Left lobe of liver (tissue), 2 donors: Measurements from ENCODE around the gene SULT2B1. TPM values are rescaled to one million over a fixed set of nuclear protein-coding genes. Genes with fewer than 3 reads are reported as not detected.
A peak's percentile ranks its signal among the peaks of the same experiment; 100 is the strongest.
"Not testable (repeated sequence)": the region's sequence is repeated elsewhere in the genome, so short reads cannot be mapped to it uniquely, and the experiment has no call there.

Experiments used
- ATAC-seq: fragments of 200-7000 bp; cut with Tn5 transposase; one replicate; pipeline ENCODE4 v1.9.1; 2020; ENCODE audit warnings: mild to moderate bottlenecking, moderate library complexity
- DNase-seq: peaks from one replicate; pipeline ENCODE4 v3.0.0-alpha.2; 2020; ENCODE audit warnings: low spot score
- total RNA-seq: library from RNA; stranded (reverse); gene quantifications from one replicate; pipeline ENCODE4 v1.2.1, GENCODE V29; 2021
- donor health status: DM: no; HTN: no; CAD: no; lungs with moderate emphysema.
- donor health status: DM: no; HTN: yes; CAD: no.

Gene SULT2B1
- total RNA-seq, 1 donor from 2014 or later, result not detected

- DNase-seq (no peak), ATAC-seq (no peak)
Measured at GRCh38 chr19:48524732-48525131, 27.2 kb upstream of the SULT2B1 start.

DNA sequence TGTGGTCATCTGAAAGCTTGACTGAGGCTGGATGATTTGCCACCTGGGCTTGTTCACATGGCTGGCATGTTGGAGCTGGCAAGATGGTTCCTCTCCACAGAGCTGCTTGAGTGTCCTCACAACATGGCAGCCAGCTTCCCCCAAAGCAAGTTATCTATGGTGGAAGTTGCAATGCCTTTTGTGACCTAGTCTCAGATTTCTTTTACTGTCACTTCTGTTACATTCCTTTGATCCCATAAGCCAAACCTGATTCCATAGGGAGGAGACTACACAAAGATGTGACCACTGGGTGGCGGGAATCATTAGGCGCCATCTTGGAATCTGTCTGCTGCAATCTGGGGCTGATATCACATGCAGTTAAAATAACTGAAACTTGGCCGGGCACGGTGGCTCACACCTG lies 22.8 kb upstream of the SULT2B1 start:
- no peak for DNase-seq
- ATAC-seq, result no peak

- ATAC-seq (no peak), DNase-seq (no peak)
Measured at GRCh38 chr19:48530066-48530720, 21.8 kb upstream of the SULT2B1 start.

- DNase-seq (no peak), ATAC-seq (no peak)
Measured at GRCh38 chr19:48530770-48531169, 21.2 kb upstream of the SULT2B1 start.

DNA sequence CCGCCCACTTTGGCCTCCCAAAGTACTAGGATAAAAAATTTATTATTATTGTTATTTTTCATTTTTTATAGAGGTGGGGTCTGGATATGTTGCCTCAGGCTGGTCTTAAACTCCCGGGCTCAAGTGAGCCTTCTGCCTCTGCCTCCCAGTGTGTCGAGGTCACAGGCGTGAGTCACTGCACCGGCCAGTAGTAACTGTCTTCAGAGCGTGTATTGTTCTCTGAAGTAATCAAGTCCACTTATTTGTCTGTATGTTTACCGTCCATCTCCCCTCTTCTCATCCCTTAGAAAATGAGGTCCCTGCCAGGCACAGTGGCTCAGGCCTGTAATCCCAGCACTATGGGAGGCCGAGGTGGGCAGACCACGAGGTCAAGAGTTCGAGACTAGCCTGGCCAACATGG lies 18.2 kb upstream of the SULT2B1 start:
- no peak for DNase-seq
- no peak for ATAC-seq

DNA sequence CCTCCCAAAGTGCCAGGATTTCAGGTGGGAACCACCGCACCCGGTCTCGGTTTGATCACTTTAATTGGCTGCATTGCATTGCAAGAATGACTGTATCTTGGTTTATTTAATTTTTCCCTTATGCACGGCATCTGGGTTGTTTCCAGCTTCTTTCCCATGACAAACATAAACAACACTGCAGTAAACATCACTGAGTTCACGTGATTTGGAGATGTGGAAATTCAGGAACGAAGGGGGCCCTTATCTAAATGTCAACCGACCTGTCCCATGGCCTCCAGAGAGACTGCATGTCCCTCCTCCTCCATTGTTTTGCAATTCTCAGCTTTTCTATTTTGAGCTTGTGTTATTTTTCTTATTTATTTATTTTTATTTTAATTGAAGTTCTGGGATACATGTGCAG lies 14.4 kb upstream of the SULT2B1 start:
- DNase-seq, result no peak
- ATAC-seq, result no peak

GRCh38 chr19:48538057-48538456 lies 13.9 kb upstream of the SULT2B1 start:
- not testable (repeated sequence) for DNase-seq, ATAC-seq

DNA sequence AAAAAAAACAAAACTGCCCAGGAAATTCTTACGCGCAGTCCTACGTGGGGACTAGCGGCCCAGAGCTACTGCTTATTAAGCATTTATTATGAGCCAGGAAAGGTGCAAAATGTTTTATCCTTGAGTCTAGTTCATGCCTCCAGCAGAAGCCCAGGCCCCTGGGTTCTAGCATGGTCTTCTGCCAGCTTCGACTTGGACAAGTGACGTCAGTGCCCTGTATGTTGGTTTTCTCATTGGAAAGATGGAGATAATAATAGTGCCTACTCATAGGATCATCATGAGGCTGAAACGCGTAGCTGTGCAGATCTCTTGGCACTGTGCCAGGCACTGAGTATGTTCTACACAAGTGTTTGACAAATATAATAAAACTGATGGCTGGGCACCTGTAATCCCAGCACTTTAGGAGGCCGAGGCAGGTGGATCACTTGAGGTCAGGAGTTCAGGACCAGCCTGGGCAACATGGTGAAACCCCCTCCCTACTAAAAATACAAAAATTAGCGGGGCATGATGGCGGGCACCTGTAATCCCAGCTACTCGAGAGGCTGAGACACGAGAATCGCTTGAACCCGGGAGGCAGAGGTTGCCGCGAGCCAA lies 12.4 kb upstream of the SULT2B1 start:
- DNase-seq (no peak), ATAC-seq (no peak)

DNA sequence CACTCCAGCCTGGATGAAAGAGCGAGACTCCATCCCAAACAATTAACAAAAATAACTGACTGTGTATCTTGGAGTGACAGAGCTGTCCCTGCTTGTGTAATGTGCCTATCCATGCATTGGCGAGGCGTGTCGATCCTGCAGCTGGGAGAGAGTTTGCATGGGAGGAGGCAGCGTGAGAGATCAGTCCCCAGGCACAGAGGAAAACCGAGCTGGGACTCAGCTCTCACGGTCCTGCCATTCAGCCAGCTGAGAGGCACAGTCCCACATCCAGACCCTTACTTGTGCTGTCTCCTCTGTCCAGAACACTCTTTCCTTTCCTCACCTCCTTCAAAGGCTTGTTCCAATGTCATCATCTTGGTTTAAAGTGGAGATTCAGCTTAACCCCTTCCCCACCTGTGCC lies 11.9 kb upstream of the SULT2B1 start:
- no peak for ATAC-seq
- DNase-seq, result no peak

DNA sequence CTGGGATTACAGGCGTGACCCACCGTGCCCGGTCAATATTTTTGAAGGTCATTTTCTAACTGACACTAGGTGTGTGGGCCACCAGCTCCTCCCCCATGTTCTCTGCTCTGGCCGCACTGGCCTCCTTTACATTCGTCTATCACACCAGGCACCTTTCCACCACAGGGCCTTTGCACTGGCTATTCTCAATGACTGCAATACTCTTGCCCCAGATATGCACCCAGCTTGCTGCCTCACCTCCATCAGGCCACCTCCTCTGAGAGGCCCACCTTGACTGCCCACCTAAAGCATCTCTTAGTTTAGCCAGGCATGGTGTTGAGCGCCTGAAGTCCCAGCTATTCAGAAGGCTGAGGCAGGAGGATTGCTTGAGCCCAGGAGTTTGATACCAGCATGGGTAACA lies 10.2 kb upstream of the SULT2B1 start:
- no peak for DNase-seq

GRCh38 chr19:48543121-48543710 lies 8.8 kb upstream of the SULT2B1 start:
- DNase-seq, result no peak
- ATAC-seq, result peak; percentile 10

More for the DNA sequence above, 10.2 kb upstream of the SULT2B1 start:
- no peak for ATAC-seq

- no peak for DNase-seq
- ATAC-seq, result no peak
Measured at GRCh38 chr19:48544856-48545750, 6.9 kb upstream of the SULT2B1 start.

- no peak for ATAC-seq
- no peak for DNase-seq
Measured at GRCh38 chr19:48547722-48548121, 4.2 kb upstream of the SULT2B1 start.

- no peak for ATAC-seq
- DNase-seq, result no peak
Measured at GRCh38 chr19:48548253-48548911, 3.6 kb upstream of the SULT2B1 start.

DNA sequence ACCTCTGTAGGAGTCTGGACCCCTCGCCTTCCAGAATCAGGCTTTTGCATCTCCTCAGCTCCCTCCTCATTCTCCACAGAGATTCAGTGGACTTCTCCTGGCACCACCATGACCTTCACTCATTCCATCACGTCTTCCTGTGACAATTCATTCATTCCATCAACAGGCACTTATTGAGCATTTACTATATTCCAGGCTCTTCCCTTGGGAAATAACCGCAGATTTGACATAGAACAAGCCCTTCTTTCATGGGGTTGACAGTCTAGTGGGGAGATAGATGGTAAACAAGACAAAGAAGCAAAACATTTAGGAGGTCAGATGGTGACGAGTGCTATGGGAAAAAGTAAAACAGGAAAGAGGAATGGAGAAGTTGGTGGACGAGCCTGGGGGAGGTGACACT lies 2.6 kb upstream of the SULT2B1 start:
- DNase-seq, result no peak

DNA sequence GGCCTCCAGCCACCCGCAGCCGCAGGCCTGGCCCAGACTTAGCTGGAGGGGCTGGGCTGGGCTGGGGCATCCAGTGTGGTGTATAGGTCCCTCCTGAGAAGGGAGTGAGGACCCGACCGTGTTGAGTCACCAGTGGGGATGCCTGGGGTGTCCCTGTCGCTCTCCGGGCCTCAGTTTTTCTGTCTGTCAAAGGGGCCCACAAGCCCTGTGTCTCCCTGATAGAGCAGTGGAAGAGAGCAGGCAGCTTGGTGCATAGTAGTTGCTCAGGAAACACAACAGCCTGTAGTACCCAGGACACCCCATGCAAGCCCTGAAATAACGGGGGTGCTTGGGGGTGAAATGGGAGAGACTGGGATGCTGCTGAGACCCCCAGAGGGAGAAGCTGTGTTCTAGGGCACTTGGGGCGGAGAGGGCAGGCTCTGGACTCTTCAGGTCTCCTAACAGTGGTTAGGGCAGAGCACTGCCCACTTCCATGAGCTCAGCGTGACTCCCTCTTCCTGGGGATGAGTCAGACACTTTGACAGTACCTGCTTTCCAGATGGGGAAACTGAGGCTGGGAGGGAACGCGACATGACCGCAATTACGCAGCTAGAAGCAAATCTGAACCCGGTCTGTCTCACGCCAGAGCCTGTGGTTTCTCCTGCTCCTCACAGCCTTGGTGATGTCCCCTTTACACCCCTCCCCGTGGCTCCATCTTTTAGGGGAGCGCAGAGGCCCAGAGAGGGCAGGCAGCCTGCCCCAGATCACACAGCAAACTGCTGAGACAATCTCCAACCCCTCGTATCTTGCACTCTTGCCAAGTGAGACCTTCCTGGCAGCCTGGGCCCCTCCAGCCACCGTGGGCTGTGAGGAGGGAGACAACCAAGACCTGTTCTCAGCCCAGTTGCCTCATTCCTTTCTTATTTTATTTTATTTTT lies 692 bp downstream of the SULT2B1 start:
- ATAC-seq (no peak), DNase-seq (no peak)

More for the DNA sequence above, 2.6 kb upstream of the SULT2B1 start:
- no peak for ATAC-seq

DNA sequence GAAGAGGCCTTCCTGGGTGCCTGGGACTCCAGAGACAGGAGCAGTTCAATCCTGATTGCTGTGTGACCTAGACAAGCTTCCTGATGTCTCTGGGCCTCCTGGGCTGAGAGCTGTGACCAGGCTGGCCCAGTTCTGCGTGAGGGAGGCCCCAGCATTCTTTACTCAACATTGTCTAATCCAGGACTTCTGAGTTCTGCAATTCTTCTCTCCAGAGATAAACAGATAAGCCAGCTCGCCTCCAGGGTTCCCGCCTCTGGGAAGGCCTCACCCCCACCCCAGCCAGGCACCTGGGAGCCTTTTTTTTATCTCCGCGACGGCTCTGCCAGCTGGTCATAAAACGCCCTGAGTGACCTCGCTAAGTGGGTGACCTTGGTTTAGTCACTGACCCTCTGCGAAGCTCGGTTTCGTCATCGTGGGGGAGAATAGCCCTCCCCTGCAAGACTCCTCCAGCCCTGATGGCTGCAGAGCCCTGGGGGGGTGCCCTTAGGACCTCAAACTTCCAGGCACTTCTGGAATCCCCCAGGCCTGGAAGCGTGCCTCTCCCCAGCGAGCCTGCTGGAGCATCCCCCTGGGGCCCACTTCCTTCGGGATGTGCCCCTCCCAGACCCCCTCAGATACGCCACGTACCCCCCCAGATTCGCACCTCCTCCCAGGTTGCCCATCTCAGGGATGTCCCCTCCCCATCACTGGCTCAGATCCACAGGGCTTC lies 1.9 kb downstream of the SULT2B1 start:
- DNase-seq (no peak), ATAC-seq (peak; percentile 9)

DNA sequence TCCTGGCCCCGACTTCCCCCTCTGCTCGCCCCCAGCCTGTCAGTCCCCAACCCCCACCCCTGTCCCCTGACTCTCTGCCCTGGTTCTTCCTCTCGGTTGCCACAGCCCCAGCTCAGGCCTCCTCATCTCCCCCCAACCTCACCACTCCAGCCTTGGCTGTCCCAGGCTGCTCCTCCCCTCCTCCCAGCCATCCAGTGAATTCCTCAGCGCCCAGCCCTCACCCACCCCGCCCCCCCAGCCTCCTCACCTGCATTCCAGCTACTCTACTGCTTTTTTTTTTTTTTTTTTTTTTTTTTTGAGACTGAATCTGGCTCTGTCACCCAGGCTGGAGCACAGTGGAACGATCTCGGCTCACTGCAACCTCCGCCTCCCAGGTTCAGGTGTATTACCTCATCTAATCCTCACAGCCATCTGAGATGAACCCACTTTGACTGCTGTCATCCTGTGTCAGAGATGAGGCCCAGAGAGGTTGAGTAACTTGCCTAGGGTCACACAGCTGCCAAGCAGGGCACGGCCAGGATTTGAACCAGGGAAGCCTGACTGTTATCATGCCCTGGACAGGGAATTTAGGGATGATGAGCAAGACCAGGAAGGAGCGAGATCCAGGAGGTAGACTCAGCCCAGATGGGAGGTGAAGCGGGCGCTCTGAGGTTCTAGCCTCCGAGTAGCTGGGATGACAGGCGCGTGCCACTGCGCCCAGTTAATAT lies 2.6 kb downstream of the SULT2B1 start:
- ATAC-seq, result no peak
- no peak for DNase-seq

- ATAC-seq (no peak), DNase-seq (no peak)
Measured at GRCh38 chr19:48556163-48556562, 4.2 kb downstream of the SULT2B1 start.
